Ovary (tissue), 3 donors: ENCODE data around the gene TOP1.

ENCODE experiments used
- EP300 ChIP-seq: sonication (generic); formaldehyde crosslinking; IDR thresholded peaks from one replicate; pipeline ENCODE4 v1.6.1; 2017; ENCODE audit warnings: antibody characterized with exemption
- TF ChIP-seq, protein P1 (sequence below), 3 donors: fragments of 450-650 bp in 2 of 3; fragments of 200-600 bp in 1 of 3; IDR thresholded peaks; one replicate each; pipeline versions ENCODE4 v1.5.1 to v1.8.0; 2016 to 2022; ENCODE audit warnings: antibody characterized with exemption in 3 of 3, mild to moderate bottlenecking in 1 of 3
- donor health status: DM: no; HTN: no; CAD: no.

DNA sequence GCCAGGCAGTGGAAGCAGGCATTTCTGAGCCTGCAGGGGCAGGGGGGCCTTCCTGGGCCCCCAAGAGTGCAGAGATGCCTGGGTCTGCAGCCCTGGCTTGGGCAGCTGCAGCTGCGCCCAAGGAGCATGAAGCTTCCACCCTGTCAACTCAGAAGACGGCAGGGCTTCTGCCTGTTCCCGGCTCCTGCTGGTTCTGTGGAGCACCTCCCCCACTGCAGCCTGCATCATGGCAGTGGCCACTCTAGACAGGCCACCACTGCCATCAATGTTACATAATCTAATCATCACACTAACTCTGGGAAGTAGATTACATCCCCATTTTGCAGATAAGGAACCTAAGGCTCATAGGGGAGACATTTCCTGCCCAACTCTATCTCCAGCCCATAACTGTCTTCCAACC, 21.1 kb upstream of the TOP1 start:
- no peak for TF ChIP-seq EP300
- TF ChIP-seq, protein P1, sequence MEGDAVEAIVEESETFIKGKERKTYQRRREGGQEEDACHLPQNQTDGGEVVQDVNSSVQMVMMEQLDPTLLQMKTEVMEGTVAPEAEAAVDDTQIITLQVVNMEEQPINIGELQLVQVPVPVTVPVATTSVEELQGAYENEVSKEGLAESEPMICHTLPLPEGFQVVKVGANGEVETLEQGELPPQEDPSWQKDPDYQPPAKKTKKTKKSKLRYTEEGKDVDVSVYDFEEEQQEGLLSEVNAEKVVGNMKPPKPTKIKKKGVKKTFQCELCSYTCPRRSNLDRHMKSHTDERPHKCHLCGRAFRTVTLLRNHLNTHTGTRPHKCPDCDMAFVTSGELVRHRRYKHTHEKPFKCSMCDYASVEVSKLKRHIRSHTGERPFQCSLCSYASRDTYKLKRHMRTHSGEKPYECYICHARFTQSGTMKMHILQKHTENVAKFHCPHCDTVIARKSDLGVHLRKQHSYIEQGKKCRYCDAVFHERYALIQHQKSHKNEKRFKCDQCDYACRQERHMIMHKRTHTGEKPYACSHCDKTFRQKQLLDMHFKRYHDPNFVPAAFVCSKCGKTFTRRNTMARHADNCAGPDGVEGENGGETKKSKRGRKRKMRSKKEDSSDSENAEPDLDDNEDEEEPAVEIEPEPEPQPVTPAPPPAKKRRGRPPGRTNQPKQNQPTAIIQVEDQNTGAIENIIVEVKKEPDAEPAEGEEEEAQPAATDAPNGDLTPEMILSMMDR (IDR thresholded peaks at IDR 0.05) = no peak
